HEK293 (cell line): Measurements from ENCODE around the gene VWA3A.

Experiments used
- EGR2 ChIP-seq: fragments of 450-650 bp; formaldehyde crosslinking; IDR thresholded peaks from 2 replicates; pipeline ENCODE4 v1.5.1; 2016; ENCODE audit warnings: low read depth, missing biosample characterization, missing genetic modification characterization
- ZNF132 ChIP-seq: fragments of 450-650 bp; formaldehyde crosslinking; IDR thresholded peaks from 2 replicates; pipeline ENCODE4 v1.5.1; 2017; ENCODE audit warnings: missing biosample characterization, missing genetic modification characterization, borderline replicate concordance
- ZNF311 ChIP-seq: fragments of 450-650 bp; formaldehyde crosslinking; IDR thresholded peaks from 2 replicates; pipeline ENCODE4 v1.5.1; 2017; ENCODE audit warnings: missing biosample characterization, missing genetic modification characterization, borderline replicate concordance
- ZNF341 ChIP-seq: fragments of 450-650 bp; formaldehyde crosslinking; IDR thresholded peaks from 2 replicates; pipeline ENCODE4; 2016; ENCODE audit warnings: low read depth, missing biosample characterization, missing genetic modification characterization
- ZNF362 ChIP-seq: fragments of 450-650 bp; formaldehyde crosslinking; IDR thresholded peaks from 2 replicates; pipeline ENCODE4 v1.5.1; 2016; ENCODE audit warnings: missing biosample characterization, missing genetic modification characterization
- ZNF791 ChIP-seq: fragments of 450-650 bp; formaldehyde crosslinking; IDR thresholded peaks from 2 replicates; pipeline ENCODE4 v1.5.1; 2016; ENCODE audit warnings: missing biosample characterization, missing genetic modification characterization
- TF ChIP-seq, protein P1 (sequence below): fragments of 450-650 bp; formaldehyde crosslinking; IDR thresholded peaks from 2 replicates; pipeline ENCODE4 v1.5.1; 2016; ENCODE audit warnings: missing biosample characterization, missing genetic modification characterization
- TF ChIP-seq, protein P2 (sequence below): fragments of 450-650 bp; formaldehyde crosslinking; IDR thresholded peaks from 2 replicates; pipeline ENCODE4 v1.5.1; 2016; ENCODE audit warnings: missing biosample characterization, missing genetic modification characterization
- TF ChIP-seq, protein P3 (sequence below): fragments of 450-650 bp; formaldehyde crosslinking; IDR thresholded peaks from 2 replicates; pipeline ENCODE4 v1.5.1; 2016; ENCODE audit warnings: missing biosample characterization, missing genetic modification characterization, low read depth

- no peak for TF ChIP-seq EGR2 (tag by site-specific recombination)
- TF ChIP-seq ZNF791 (tag by site-specific recombination): no peak
- no peak for TF ChIP-seq ZNF311
- TF ChIP-seq, protein P1, sequence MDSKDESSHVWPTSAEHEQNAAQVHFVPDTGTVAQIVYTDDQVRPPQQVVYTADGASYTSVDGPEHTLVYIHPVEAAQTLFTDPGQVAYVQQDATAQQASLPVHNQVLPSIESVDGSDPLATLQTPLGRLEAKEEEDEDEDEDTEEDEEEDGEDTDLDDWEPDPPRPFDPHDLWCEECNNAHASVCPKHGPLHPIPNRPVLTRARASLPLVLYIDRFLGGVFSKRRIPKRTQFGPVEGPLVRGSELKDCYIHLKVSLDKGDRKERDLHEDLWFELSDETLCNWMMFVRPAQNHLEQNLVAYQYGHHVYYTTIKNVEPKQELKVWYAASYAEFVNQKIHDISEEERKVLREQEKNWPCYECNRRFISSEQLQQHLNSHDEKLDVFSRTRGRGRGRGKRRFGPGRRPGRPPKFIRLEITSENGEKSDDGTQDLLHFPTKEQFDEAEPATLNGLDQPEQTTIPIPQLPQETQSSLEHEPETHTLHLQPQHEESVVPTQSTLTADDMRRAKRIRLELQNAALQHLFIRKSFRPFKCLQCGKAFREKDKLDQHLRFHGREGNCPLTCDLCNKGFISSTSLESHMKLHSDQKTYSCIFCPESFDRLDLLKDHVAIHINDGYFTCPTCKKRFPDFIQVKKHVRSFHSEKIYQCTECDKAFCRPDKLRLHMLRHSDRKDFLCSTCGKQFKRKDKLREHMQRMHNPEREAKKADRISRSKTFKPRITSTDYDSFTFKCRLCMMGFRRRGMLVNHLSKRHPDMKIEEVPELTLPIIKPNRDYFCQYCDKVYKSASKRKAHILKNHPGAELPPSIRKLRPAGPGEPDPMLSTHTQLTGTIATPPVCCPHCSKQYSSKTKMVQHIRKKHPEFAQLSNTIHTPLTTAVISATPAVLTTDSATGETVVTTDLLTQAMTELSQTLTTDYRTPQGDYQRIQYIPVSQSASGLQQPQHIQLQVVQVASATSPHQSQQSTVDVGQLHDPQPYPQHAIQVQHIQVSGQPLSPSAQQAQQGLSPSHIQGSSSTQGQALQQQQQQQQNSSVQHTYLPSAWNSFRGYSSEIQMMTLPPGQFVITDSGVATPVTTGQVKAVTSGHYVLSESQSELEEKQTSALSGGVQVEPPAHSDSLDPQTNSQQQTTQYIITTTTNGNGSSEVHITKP (tag by site-specific recombination): no peak
- TF ChIP-seq, protein P2, sequence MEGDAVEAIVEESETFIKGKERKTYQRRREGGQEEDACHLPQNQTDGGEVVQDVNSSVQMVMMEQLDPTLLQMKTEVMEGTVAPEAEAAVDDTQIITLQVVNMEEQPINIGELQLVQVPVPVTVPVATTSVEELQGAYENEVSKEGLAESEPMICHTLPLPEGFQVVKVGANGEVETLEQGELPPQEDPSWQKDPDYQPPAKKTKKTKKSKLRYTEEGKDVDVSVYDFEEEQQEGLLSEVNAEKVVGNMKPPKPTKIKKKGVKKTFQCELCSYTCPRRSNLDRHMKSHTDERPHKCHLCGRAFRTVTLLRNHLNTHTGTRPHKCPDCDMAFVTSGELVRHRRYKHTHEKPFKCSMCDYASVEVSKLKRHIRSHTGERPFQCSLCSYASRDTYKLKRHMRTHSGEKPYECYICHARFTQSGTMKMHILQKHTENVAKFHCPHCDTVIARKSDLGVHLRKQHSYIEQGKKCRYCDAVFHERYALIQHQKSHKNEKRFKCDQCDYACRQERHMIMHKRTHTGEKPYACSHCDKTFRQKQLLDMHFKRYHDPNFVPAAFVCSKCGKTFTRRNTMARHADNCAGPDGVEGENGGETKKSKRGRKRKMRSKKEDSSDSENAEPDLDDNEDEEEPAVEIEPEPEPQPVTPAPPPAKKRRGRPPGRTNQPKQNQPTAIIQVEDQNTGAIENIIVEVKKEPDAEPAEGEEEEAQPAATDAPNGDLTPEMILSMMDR (tag by site-specific recombination): no peak
- no peak for TF ChIP-seq ZNF362 (tag by site-specific recombination)
- TF ChIP-seq ZNF341 (tag by site-specific recombination): no peak
- TF ChIP-seq, protein P3, sequence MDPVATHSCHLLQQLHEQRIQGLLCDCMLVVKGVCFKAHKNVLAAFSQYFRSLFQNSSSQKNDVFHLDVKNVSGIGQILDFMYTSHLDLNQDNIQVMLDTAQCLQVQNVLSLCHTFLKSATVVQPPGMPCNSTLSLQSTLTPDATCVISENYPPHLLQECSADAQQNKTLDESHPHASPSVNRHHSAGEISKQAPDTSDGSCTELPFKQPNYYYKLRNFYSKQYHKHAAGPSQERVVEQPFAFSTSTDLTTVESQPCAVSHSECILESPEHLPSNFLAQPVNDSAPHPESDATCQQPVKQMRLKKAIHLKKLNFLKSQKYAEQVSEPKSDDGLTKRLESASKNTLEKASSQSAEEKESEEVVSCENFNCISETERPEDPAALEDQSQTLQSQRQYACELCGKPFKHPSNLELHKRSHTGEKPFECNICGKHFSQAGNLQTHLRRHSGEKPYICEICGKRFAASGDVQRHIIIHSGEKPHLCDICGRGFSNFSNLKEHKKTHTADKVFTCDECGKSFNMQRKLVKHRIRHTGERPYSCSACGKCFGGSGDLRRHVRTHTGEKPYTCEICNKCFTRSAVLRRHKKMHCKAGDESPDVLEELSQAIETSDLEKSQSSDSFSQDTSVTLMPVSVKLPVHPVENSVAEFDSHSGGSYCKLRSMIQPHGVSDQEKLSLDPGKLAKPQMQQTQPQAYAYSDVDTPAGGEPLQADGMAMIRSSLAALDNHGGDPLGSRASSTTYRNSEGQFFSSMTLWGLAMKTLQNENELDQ: no peak
- no peak for TF ChIP-seq ZNF132 (tag by site-specific recombination)
Observed at GRCh38 chr16:22093331-22093730, 990 bp downstream of the VWA3A start.
